Vagina (tissue), 2 donors: ENCODE results near the gene SEMA6A.

ENCODE experiments used
- CTCF ChIP-seq, 3 experiments: fragments of 450-650 bp in 2 of 3; fragments of 200-600 bp in 1 of 3; sonication (generic) in 1 of 3; IDR thresholded peaks; one replicate each; pipeline ENCODE4 v1.5.1; 2017 to 2019; ENCODE audit warnings: antibody characterized with exemption in 3 of 3, mild to moderate bottlenecking in 2 of 3, moderate library complexity in 2 of 3
- POLR2A ChIP-seq, 2 donors: fragments of 450-650 bp; IDR thresholded peaks; one replicate each; pipeline ENCODE4 v1.6.1; 2017; ENCODE audit warnings: antibody characterized with exemption in 2 of 2, mild to moderate bottlenecking in 2 of 2, moderate library complexity in 2 of 2
- POLR2AphosphoS5 ChIP-seq, 2 donors: sonication (generic); formaldehyde crosslinking; IDR thresholded peaks; one replicate each; pipeline ENCODE4 v1.9.0; 2017; ENCODE audit warnings: antibody characterized with exemption in 2 of 2, mild to moderate bottlenecking in 2 of 2, low read depth in 1 of 2; ENCODE audit not compliant: insufficient read depth in 1 of 2

DNA sequence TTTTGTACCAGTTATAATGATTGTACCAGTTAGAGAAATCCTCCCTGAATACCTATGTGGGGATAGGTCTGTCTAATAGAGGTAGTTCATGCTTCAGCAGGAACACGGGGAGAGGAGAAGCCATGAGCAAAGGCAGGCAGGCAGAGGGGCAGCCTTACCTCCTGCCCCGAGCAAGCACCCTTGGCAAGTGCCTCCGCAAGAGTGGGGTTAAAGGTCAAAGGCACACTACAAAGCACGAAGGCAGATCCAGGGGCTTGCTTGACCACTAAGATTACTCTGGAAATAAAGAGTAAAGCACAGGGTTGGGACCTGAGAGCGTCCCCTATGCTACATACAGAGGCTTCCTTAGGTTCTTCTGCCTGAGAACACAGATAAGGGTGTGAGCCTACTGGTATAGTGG lies 100.9 kb downstream of the SEMA6A start:
- TF ChIP-seq POLR2A (IDR thresholded peaks at IDR 0.05) (no peak), POLR2AphosphoS5 (IDR thresholded peaks at IDR 0.05; ENCODE audit: insufficient read depth in 1 of 2, low read depth in 1 of 2) (no peak), CTCF (IDR thresholded peaks at IDR 0.05) (no peak)
